Right lobe of liver (tissue), 4 donors: ENCODE data around the gene TST.

ENCODE experiments used
- POLR2A ChIP-seq: fragments of 450-650 bp; IDR thresholded peaks from one replicate; pipeline ENCODE4 v1.6.1; 2017; ENCODE audit warnings: antibody characterized with exemption, mild to moderate bottlenecking
- TF ChIP-seq, protein P1 (sequence below), 4 donors: fragments of 200-600 bp in 3 of 4; fragments of 450-650 bp in 1 of 4; IDR thresholded peaks; one replicate each; pipeline versions ENCODE4 v1.5.1 to v1.8.0; 2016 to 2022; ENCODE audit warnings: antibody characterized with exemption in 4 of 4, mild to moderate bottlenecking in 2 of 4
- donor health status: DM: no; HTN: no; CAD: no.
- donor health status: DM: no; HTN: no; CAD: no.
- donor health status: DM: no; HTN: yes; CAD: no.

DNA sequence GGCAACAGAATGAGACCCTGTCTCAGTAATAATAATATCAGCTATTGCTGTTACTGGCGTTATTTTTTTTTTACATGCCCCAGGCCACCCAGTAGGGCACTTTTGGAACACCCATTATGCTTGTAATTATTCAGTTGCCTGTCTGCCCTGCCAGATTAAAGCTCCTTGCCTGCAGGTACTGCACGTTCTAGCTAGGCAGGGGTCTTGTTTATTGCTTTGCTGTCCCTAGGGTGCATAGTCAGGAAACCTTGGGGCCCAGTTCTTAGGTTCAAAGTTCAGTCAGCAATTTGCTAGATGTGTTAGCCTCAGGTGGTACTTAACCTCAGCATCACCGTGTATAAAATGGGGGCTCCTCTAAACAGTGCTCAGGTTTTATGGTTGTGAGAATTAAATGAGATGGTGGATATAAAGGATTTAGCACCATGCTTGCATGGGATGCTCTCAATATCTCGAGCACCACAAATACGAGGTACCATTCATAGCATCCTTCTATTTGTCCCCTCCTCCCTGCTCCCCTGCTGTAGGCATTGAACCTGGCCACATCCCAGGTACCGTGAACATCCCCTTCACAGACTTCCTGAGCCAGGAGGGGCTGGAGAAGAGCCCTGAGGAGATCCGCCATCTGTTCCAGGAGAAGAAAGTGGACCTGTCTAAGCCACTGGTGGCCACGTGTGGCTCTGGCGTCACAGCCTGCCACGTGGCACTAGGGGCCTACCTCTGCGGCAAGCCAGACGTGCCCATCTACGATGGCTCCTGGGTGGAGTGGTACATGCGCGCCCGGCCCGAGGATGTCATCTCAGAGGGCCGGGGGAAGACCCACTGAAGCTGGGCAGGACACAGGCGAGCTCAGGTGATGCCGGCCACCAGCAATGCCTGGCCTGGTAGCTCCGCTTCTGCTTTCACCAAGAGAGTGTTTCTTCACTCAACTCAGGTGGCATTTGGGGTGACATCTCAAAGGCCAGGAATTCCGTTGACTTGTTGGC lies 9.7 kb upstream of the TST start:
- TF ChIP-seq, protein P1, sequence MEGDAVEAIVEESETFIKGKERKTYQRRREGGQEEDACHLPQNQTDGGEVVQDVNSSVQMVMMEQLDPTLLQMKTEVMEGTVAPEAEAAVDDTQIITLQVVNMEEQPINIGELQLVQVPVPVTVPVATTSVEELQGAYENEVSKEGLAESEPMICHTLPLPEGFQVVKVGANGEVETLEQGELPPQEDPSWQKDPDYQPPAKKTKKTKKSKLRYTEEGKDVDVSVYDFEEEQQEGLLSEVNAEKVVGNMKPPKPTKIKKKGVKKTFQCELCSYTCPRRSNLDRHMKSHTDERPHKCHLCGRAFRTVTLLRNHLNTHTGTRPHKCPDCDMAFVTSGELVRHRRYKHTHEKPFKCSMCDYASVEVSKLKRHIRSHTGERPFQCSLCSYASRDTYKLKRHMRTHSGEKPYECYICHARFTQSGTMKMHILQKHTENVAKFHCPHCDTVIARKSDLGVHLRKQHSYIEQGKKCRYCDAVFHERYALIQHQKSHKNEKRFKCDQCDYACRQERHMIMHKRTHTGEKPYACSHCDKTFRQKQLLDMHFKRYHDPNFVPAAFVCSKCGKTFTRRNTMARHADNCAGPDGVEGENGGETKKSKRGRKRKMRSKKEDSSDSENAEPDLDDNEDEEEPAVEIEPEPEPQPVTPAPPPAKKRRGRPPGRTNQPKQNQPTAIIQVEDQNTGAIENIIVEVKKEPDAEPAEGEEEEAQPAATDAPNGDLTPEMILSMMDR (IDR thresholded peaks at IDR 0.05): no peak
- no peak for TF ChIP-seq POLR2A
